HEK293 (cell line): ENCODE data around the gene FSD2.

Experiments used
- CTCF ChIA-PET: fragments of 350-600 bp; formaldehyde crosslinking; extraction: SDS; loops from one replicate; lab custom pipeline; 2021; ENCODE audit warnings: antibody characterized with exemption; lab: Yijun Ruan, JAX
- POLR2A ChIA-PET: fragments of 300-600 bp; formaldehyde crosslinking; extraction: SDS; loops from one replicate; lab custom pipeline; 2020; ENCODE audit warnings: antibody characterized with exemption, inconsistent platforms; lab: Yijun Ruan, JAX
- H3K27ac ChIP-seq: fragments of 200-500 bp; sonication (Bioruptor generic); 2 replicates; pipeline ENCODE4 v1.5.1; 2014; ENCODE audit warnings: low read depth, low read length, control low read depth, inconsistent platforms; ENCODE audit errors: extremely low read depth
- H3K36me3 ChIP-seq, 2 experiments: fragments of 200-500 bp in 1 of 2; sonication (Bioruptor generic) in 1 of 2; 1 replicate in 1 of 2; 2 replicates in 1 of 2; pipeline ENCODE4 v1.5.1; 2014 to 2017; ENCODE audit warnings: inconsistent platforms in 2 of 2, low read length in 2 of 2; ENCODE audit not compliant: control insufficient read depth in 2 of 2, insufficient read depth in 1 of 2
- H3K4me1 ChIP-seq: fragments of 200-500 bp; sonication (Bioruptor generic); 2 replicates; pipeline ENCODE4 v1.5.1; 2014; ENCODE audit warnings: mild to moderate bottlenecking, low read length, inconsistent platforms; ENCODE audit not compliant: control insufficient read depth, insufficient read depth
- H3K4me3 ChIP-seq: 2 replicates; pipeline ENCODE4 v1.5.1; 2011; ENCODE audit warnings: low read depth, mild to moderate bottlenecking, control low read depth, low read length, moderate library complexity
- H3K9me3 ChIP-seq: fragments of 200-500 bp; sonication (Bioruptor generic); 2 replicates; pipeline ENCODE4 v1.5.1; 2014; ENCODE audit warnings: low read depth, low read length, inconsistent platforms; ENCODE audit not compliant: control insufficient read depth, insufficient read depth
- AEBP2 ChIP-seq: fragments of 450-650 bp; formaldehyde crosslinking; IDR thresholded peaks from 2 replicates; pipeline ENCODE4 v1.5.1; 2016; ENCODE audit warnings: missing biosample characterization, missing genetic modification characterization, borderline replicate concordance
- GLIS1 ChIP-seq: fragments of 450-650 bp; formaldehyde crosslinking; IDR thresholded peaks from 2 replicates; pipeline ENCODE4 v1.5.1; 2016; ENCODE audit warnings: missing biosample characterization, missing genetic modification characterization
- PBX3 ChIP-seq: sonication (generic); formaldehyde crosslinking; IDR thresholded peaks from 2 replicates; pipeline ENCODE4 v1.8.1; 2022; ENCODE audit warnings: mild to moderate bottlenecking, moderate library complexity, missing genetic modification reagents
- PRDM1 ChIP-seq: fragments of 450-650 bp; formaldehyde crosslinking; IDR thresholded peaks from 2 replicates; pipeline ENCODE4; 2016; ENCODE audit warnings: missing biosample characterization, missing genetic modification characterization
- ZBTB26 ChIP-seq: fragments of 450-650 bp; formaldehyde crosslinking; optimal IDR thresholded peaks from 2 replicates; pipeline ENCODE3; 2016; ENCODE audit warnings: missing biosample characterization, mild to moderate bottlenecking, missing genetic modification characterization
- ZBTB7A ChIP-seq: fragments of 450-650 bp; formaldehyde crosslinking; IDR thresholded peaks from 2 replicates; pipeline ENCODE4 v1.5.1; 2016; ENCODE audit warnings: low read depth, missing biosample characterization, missing genetic modification characterization
- ZNF132 ChIP-seq: fragments of 450-650 bp; formaldehyde crosslinking; IDR thresholded peaks from 2 replicates; pipeline ENCODE4 v1.5.1; 2017; ENCODE audit warnings: missing biosample characterization, missing genetic modification characterization, borderline replicate concordance
- ZNF175 ChIP-seq: fragments of 450-650 bp; formaldehyde crosslinking; IDR thresholded peaks from 2 replicates; pipeline ENCODE4 v1.5.1; 2016; ENCODE audit warnings: missing biosample characterization, missing genetic modification characterization
- ZNF2 ChIP-seq: fragments of 450-650 bp; formaldehyde crosslinking; IDR thresholded peaks from 2 replicates; pipeline ENCODE4 v1.5.1; 2016; ENCODE audit warnings: missing biosample characterization, missing genetic modification characterization
- ZNF26 ChIP-seq: fragments of 450-650 bp; formaldehyde crosslinking; IDR thresholded peaks from 2 replicates; pipeline ENCODE4 v1.5.1; 2016; ENCODE audit warnings: missing biosample characterization, missing genetic modification characterization
- ZNF266 ChIP-seq: fragments of 450-650 bp; formaldehyde crosslinking; IDR thresholded peaks from 2 replicates; pipeline ENCODE4 v1.5.1; 2016; ENCODE audit warnings: missing biosample characterization, missing genetic modification characterization, low read depth
- ZNF311 ChIP-seq: fragments of 450-650 bp; formaldehyde crosslinking; IDR thresholded peaks from 2 replicates; pipeline ENCODE4 v1.5.1; 2017; ENCODE audit warnings: missing biosample characterization, missing genetic modification characterization, borderline replicate concordance
- ZNF335 ChIP-seq: fragments of 450-650 bp; formaldehyde crosslinking; conservative IDR thresholded peaks from 2 replicates; pipeline ENCODE4 v1.5.1; 2016; ENCODE audit warnings: missing biosample characterization, missing genetic modification characterization
- ZNF354C ChIP-seq: fragments of 450-650 bp; formaldehyde crosslinking; IDR thresholded peaks from 2 replicates; pipeline ENCODE4 v1.5.1; 2016; ENCODE audit warnings: missing biosample characterization, missing genetic modification characterization, low read depth, borderline replicate concordance
- ZNF473 ChIP-seq: fragments of 450-650 bp; formaldehyde crosslinking; IDR thresholded peaks from 2 replicates; pipeline ENCODE4 v1.5.1; 2017; ENCODE audit warnings: missing biosample characterization, missing genetic modification characterization
- ZNF48 ChIP-seq: fragments of 450-650 bp; formaldehyde crosslinking; IDR thresholded peaks from 2 replicates; pipeline ENCODE4 v1.5.1; 2016; ENCODE audit warnings: missing biosample characterization, missing genetic modification characterization
- ZNF600 ChIP-seq: fragments of 450-650 bp; formaldehyde crosslinking; IDR thresholded peaks from 2 replicates; pipeline ENCODE4 v1.5.1; 2016; ENCODE audit warnings: missing biosample characterization, missing genetic modification characterization
- ZNF623 ChIP-seq: fragments of 450-650 bp; formaldehyde crosslinking; IDR thresholded peaks from 2 replicates; pipeline ENCODE4 v1.5.1; 2016; ENCODE audit warnings: missing biosample characterization, missing genetic modification characterization
- ZNF660 ChIP-seq: fragments of 450-650 bp; IDR thresholded peaks from 2 replicates; pipeline ENCODE4 v1.5.1; 2018; ENCODE audit warnings: missing biosample characterization, mild to moderate bottlenecking, missing genetic modification characterization
- ZNF76 ChIP-seq: fragments of 450-650 bp; formaldehyde crosslinking; IDR thresholded peaks from 2 replicates; pipeline ENCODE4; 2016; ENCODE audit warnings: low read depth, missing biosample characterization, missing genetic modification characterization, borderline replicate concordance
- ZNF791 ChIP-seq: fragments of 450-650 bp; formaldehyde crosslinking; IDR thresholded peaks from 2 replicates; pipeline ENCODE4 v1.5.1; 2016; ENCODE audit warnings: missing biosample characterization, missing genetic modification characterization

The FSD2 gene

GRCh38 chr15:82810061-82810889 lies 4.4 kb upstream of the FSD2 start:
- ChIA-PET CTCF (interaction anchor here (0.6 to 1.5 kb wide), 6 partner anchors 22 to 279 kb away, joined by 3 to 4 read pairs (median 3); no protein-coding TSS in a partner anchor), POLR2A (interaction anchor here (0.9 to 1.6 kb wide), 3 partner anchors 25 to 60 kb away, joined by 3 to 10 read pairs (median 4); no protein-coding TSS in a partner anchor)
- Histone ChIP-seq H3K27ac (peak overlapping the region; percentile 96), H3K9me3 (no peaks in the 10 kb centered on the region), H3K4me1 (peaks cover 9% of the 10 kb centered on the region), H3K36me3 (peaks cover 19 to 26% of the 10 kb centered on the region in 2 experiments), H3K4me3 (peak overlapping the region; percentile 100)
- TF ChIP-seq ZNF335 (tag by site-specific recombination) = peak; percentile 66
- peak; percentile 72 for TF ChIP-seq ZBTB26 (tag by site-specific recombination)
- TF ChIP-seq PBX3 (CRISPR knock-in tag) = no peak; the same call in none of the 2 replicates

GRCh38 chr15:82809308-82810060 lies 3.6 kb upstream of the FSD2 start, which contains the start of gene WHAMM:
TSS of gene WHAMM (plus strand) at chr15:82809628. CDS start at chr15:82809727, 99 bp downstream.
- Histone ChIP-seq H3K27ac (peak within 1 kb of the TSS; percentile 96), H3K4me3 (peak within 1 kb of the TSS; percentile 100), H3K36me3 (peaks cover 16 to 23% of the 10 kb centered on the region in 2 experiments), H3K4me1 (peaks cover 10% of the 10 kb centered on the region), H3K9me3 (no peaks in the 10 kb centered on the region)
- ChIA-PET CTCF (interaction anchor here (1.3 kb wide), 1 partner anchor 191 kb away, joined by 4 read pairs; no protein-coding TSS in a partner anchor), POLR2A (interaction anchor here (1.6 kb wide), 1 partner anchor 59 kb away, joined by 10 read pairs; no protein-coding TSS in a partner anchor)
- TF ChIP-seq ZNF660 (peak; percentile 80; the same call in 1 of the 2 replicates), ZNF623 (no peak), ZNF791 (tag by site-specific recombination) (no peak), ZNF2 (tag by site-specific recombination) (peak; percentile 72), ZNF132 (tag by site-specific recombination) (no peak), ZBTB7A (tag by site-specific recombination) (no peak), ZNF266 (tag by site-specific recombination) (no peak), ZNF175 (tag by site-specific recombination) (no peak), GLIS1 (peak; percentile 25; the same call in 1 of the 2 replicates), ZNF600 (tag by site-specific recombination) (peak; percentile 88), ZNF76 (peak; percentile 68), PRDM1 (tag by site-specific recombination) (no peak), ZBTB26 (tag by site-specific recombination) (peak; percentile 80), ZNF48 (no peak), ZNF26 (tag by site-specific recombination) (no peak), ZNF354C (tag by site-specific recombination) (no peak), ZNF311 (no peak), AEBP2 (tag by site-specific recombination) (no peak), ZNF473 (no peak)
